MM.1S (cell line): Measurements from ENCODE around the gene FIP1L1.

Source experiments
- DNase-seq: peaks from one replicate; pipeline ENCODE4 v3.0.0-alpha.2; 2015
- H2AFZ ChIP-seq: fragments of 300-600 bp; sonication (generic); 2 replicates; pipeline ENCODE4 v1.6.0; 2016; ENCODE audit warnings: antibody characterized with exemption, low read length
- H3F3A ChIP-seq: fragments of 300-600 bp; sonication (generic); 2 replicates; pipeline ENCODE4 v1.6.1; 2016; ENCODE audit warnings: mild to moderate bottlenecking, antibody characterized with exemption, low read length, moderate library complexity, mixed read lengths; ENCODE audit not compliant: insufficient read depth
- H3K27ac ChIP-seq: fragments of 300-600 bp; sonication (generic); 2 replicates; pipeline ENCODE4 v1.5.1; 2016; ENCODE audit warnings: mild to moderate bottlenecking, low read length
- H3K27me3 ChIP-seq: fragments of 300-600 bp; sonication (generic); replicated peaks from 2 replicates; pipeline ENCODE4 v1.6.0; 2016; ENCODE audit warnings: low read length; ENCODE audit not compliant: insufficient read depth
- H3K36me3 ChIP-seq: fragments of 300-600 bp; sonication (generic); replicated peaks from 2 replicates; pipeline ENCODE4 v1.6.1; 2016; ENCODE audit warnings: mild to moderate bottlenecking, low read length, mixed read lengths; ENCODE audit not compliant: insufficient read depth
- H3K4me1 ChIP-seq: fragments of 300-600 bp; sonication (generic); 2 replicates; pipeline ENCODE4 v1.6.1; 2016; ENCODE audit warnings: low read length, mixed read lengths
- H3K4me2 ChIP-seq: fragments of 300-600 bp; sonication (generic); 2 replicates; pipeline ENCODE4 v1.6.0; 2016; ENCODE audit warnings: low read depth, low read length
- H3K4me3 ChIP-seq: fragments of 300-600 bp; sonication (generic); 2 replicates; pipeline ENCODE4 v1.5.1; 2016; ENCODE audit warnings: low read length, mixed read lengths
- H3K79me2 ChIP-seq: fragments of 300-600 bp; sonication (generic); 2 replicates; pipeline ENCODE4 v1.6.1; 2016; ENCODE audit warnings: mixed run types, low read length, mixed read lengths
- H3K9ac ChIP-seq: fragments of 300-600 bp; sonication (generic); 2 replicates; pipeline ENCODE4 v1.6.1; 2016; ENCODE audit warnings: low read length, mixed read lengths
- H3K9me2 ChIP-seq: fragments of 300-600 bp; sonication (generic); replicated peaks from 2 replicates; pipeline ENCODE4 v1.6.1; 2016; ENCODE audit warnings: mild to moderate bottlenecking, low read length, mixed read lengths; ENCODE audit not compliant: insufficient read depth
- H3K9me3 ChIP-seq: fragments of 300-600 bp; sonication (generic); replicated peaks from 2 replicates; pipeline ENCODE4 v1.6.1; 2016; ENCODE audit warnings: mild to moderate bottlenecking, low read length, mixed read lengths; ENCODE audit not compliant: insufficient read depth
- H4K20me1 ChIP-seq: fragments of 300-600 bp; sonication (generic); 2 replicates; pipeline ENCODE4 v1.6.1; 2016; ENCODE audit warnings: mild to moderate bottlenecking, low read length, moderate library complexity, mixed read lengths; ENCODE audit not compliant: insufficient read depth
- CTCF ChIP-seq: fragments of 300-600 bp; sonication (generic); IDR thresholded peaks from 2 replicates; pipeline ENCODE4 v1.5.1; 2016; ENCODE audit warnings: antibody characterized with exemption, low read length, mixed read lengths
- EZH2 ChIP-seq: fragments of 300-600 bp; sonication (generic); optimal IDR thresholded peaks from 2 replicates; pipeline ENCODE3; 2017; ENCODE audit warnings: low read depth, mild to moderate bottlenecking, antibody characterized with exemption, low read length, mixed read lengths
- EZH2phosphoT487 ChIP-seq: fragments of 300-600 bp; sonication (generic); IDR thresholded peaks from 2 replicates; pipeline ENCODE4 v1.6.1; 2018; ENCODE audit warnings: antibody characterized with exemption, low read length

Gene FIP1L1

GRCh38 chr4:53354012-53354722 is 23.3 kb upstream of the FIP1L1 start:
- no peaks in the 10 kb centered on the region for H4K20me1 ChIP-seq
- H2AFZ ChIP-seq = no peak overlapping the region
- no peak for DNase-seq
- H3K4me1 ChIP-seq = no peaks in the 10 kb centered on the region
- H3K4me3 ChIP-seq = no peak overlapping the region
- H3K9me3 ChIP-seq = no peaks in the 10 kb centered on the region
- peaks cover 56% of the 10 kb centered on the region for H3K79me2 ChIP-seq
- H3K9ac ChIP-seq = no peak overlapping the region
- H3K36me3 ChIP-seq = no peaks in the 10 kb centered on the region; the same call in 1 of the 2 replicates
- H3K27ac ChIP-seq = no peak overlapping the region
- TF ChIP-seq CTCF (no peak), EZH2phosphoT487 (no peak), EZH2 (no peak)
- H3F3A ChIP-seq = no peaks in the 10 kb centered on the region
- H3K27me3 ChIP-seq = no peaks in the 10 kb centered on the region
- no peaks in the 10 kb centered on the region for H3K9me2 ChIP-seq
- H3K4me2 ChIP-seq = no peak overlapping the region

- Histone ChIP-seq H3K4me1 (no peaks in the 10 kb centered on the region), H3K36me3 (no peaks in the 10 kb centered on the region; the same call in 1 of the 2 replicates), H3K27ac (no peak overlapping the region), H3K9me2 (no peaks in the 10 kb centered on the region), H3K79me2 (peaks cover 75% of the 10 kb centered on the region), H3F3A (no peaks in the 10 kb centered on the region), H3K27me3 (no peaks in the 10 kb centered on the region), H3K9me3 (no peaks in the 10 kb centered on the region), H3K4me3 (no peak overlapping the region), H4K20me1 (no peaks in the 10 kb centered on the region), H3K9ac (no peak overlapping the region), H3K4me2 (no peak overlapping the region), H2AFZ (no peak overlapping the region)
- DNase-seq = no peak
- TF ChIP-seq CTCF (no peak), EZH2 (no peak), EZH2phosphoT487 (no peak)
These were observed 21.4 kb upstream of the FIP1L1 start for GRCh38 chr4:53355930-53356521.

- H3K9me3 ChIP-seq = no peaks in the 10 kb centered on the region
- H3K36me3 ChIP-seq = no peaks in the 10 kb centered on the region
- no peak overlapping the region for H3K9ac ChIP-seq
- H3K4me1 ChIP-seq = peaks cover 11% of the 10 kb centered on the region; the same call in 1 of the 2 replicates
- TF ChIP-seq EZH2 (no peak), CTCF (no peak), EZH2phosphoT487 (no peak)
- H3K27me3 ChIP-seq = no peaks in the 10 kb centered on the region
- DNase-seq = no peak
- H4K20me1 ChIP-seq = no peaks in the 10 kb centered on the region; the same call in 1 of the 2 replicates
- peaks cover 3% of the 10 kb centered on the region; the same call in 1 of the 2 replicates for H3F3A ChIP-seq
- H3K27ac ChIP-seq = no peak overlapping the region
- no peaks in the 10 kb centered on the region for H3K9me2 ChIP-seq
- no peak overlapping the region; the same call in 1 of the 2 replicates for H3K4me2 ChIP-seq
- peaks cover 92% of the 10 kb centered on the region for H3K79me2 ChIP-seq
- no peak overlapping the region for H2AFZ ChIP-seq
- no peak overlapping the region for H3K4me3 ChIP-seq
These were observed 16.0 kb upstream of the FIP1L1 start for GRCh38 chr4:53361451-53361850.
